ENCODE data around the gene VCL.
"Not testable (repeated sequence)": the region's sequence is repeated elsewhere in the genome, so short reads cannot be mapped to it uniquely, and the experiment has no call there.

Gene VCL

GRCh38 chr10:74044419-74044818, 46.5 kb downstream of the VCL start:
- no peak for FAIRE-seq

- FAIRE-seq, result no peak
These were observed 49.4 kb downstream of the VCL start for GRCh38 chr10:74047304-74047703.

GRCh38 chr10:74047871-74048270, 50.0 kb downstream of the VCL start:
- no peak for FAIRE-seq

GRCh38 chr10:74048433-74048832, 50.5 kb downstream of the VCL start:
- no peak for FAIRE-seq

GRCh38 chr10:74049955-74050354, 52.0 kb downstream of the VCL start:
- FAIRE-seq, result no peak

GRCh38 chr10:74050653-74051052, 52.7 kb downstream of the VCL start:
- no peak for FAIRE-seq

- no peak for FAIRE-seq
These were observed 53.9 kb downstream of the VCL start for GRCh38 chr10:74051736-74052342.

- FAIRE-seq, result peak; percentile 65
These were observed 55.1 kb downstream of the VCL start for GRCh38 chr10:74052994-74053393.

- FAIRE-seq, result no peak
These were observed 57.6 kb downstream of the VCL start for GRCh38 chr10:74055383-74056049.

GRCh38 chr10:74056050-74056818, 58.3 kb downstream of the VCL start:
- no peak for FAIRE-seq

GRCh38 chr10:74058071-74058470, 60.2 kb downstream of the VCL start:
- FAIRE-seq, result no peak

- no peak for FAIRE-seq
These were observed 60.7 kb downstream of the VCL start for GRCh38 chr10:74058658-74059057.

- no peak for FAIRE-seq
These were observed 63.2 kb downstream of the VCL start for GRCh38 chr10:74061104-74061503.

GRCh38 chr10:74061978-74062377, 64.1 kb downstream of the VCL start:
- FAIRE-seq, result not testable (repeated sequence)

GRCh38 chr10:74063256-74063655, 65.3 kb downstream of the VCL start:
- no peak for FAIRE-seq

- FAIRE-seq, result no peak
These were observed 69.7 kb downstream of the VCL start for GRCh38 chr10:74067373-74068352.

- no peak for FAIRE-seq
These were observed 73.2 kb downstream of the VCL start for GRCh38 chr10:74071157-74071556.

GRCh38 chr10:74072503-74072902, 74.6 kb downstream of the VCL start:
- no peak for FAIRE-seq

GRCh38 chr10:74075906-74076305, 78.0 kb downstream of the VCL start:
- FAIRE-seq, result peak; percentile 52

GRCh38 chr10:74076961-74077360, 79.0 kb downstream of the VCL start:
- FAIRE-seq, result no peak

GRCh38 chr10:74077416-74077815, 79.5 kb downstream of the VCL start:
- no peak for FAIRE-seq

GRCh38 chr10:74078037-74078436, 80.1 kb downstream of the VCL start:
- no peak for FAIRE-seq
